Measurements from ENCODE around the gene NCOA5.
"Not testable (repeated sequence)": the region's sequence is repeated elsewhere in the genome, so short reads cannot be mapped to it uniquely, and the experiment has no call there.

Gene NCOA5

GRCh38 chr20:46120136-46120535, 30.4 kb upstream of the NCOA5 start:
- DNase-seq (ENCODE audit: low read depth in 2 of 2), result no peak

- no peak for DNase-seq (ENCODE audit: low read depth in 2 of 2)
Measured at GRCh38 chr20:46119547-46119946, 29.8 kb upstream of the NCOA5 start.

GRCh38 chr20:46119028-46119546, 29.3 kb upstream of the NCOA5 start:
- DNase-seq (ENCODE audit: low read depth in 2 of 2), result no peak

GRCh38 chr20:46118481-46119020, 28.8 kb upstream of the NCOA5 start:
- DNase-seq (ENCODE audit: low read depth in 2 of 2), result no peak

GRCh38 chr20:46117704-46118467, 28.1 kb upstream of the NCOA5 start, which contains the start of gene CD40:
TSS of gene CD40 (plus strand) at chr20:46118314. CDS start at chr20:46118344, 30 bp downstream.
- DNase-seq (ENCODE audit: low read depth in 2 of 2), result peak; percentile 47

- DNase-seq (ENCODE audit: low read depth in 2 of 2), result no peak
Measured at GRCh38 chr20:46114449-46114848, 24.7 kb upstream of the NCOA5 start.

GRCh38 chr20:46113113-46113470, 23.3 kb upstream of the NCOA5 start:
- DNase-seq (ENCODE audit: low read depth in 2 of 2), result no peak

GRCh38 chr20:46112430-46113112, 22.8 kb upstream of the NCOA5 start:
- no peak for DNase-seq (ENCODE audit: low read depth in 2 of 2)

GRCh38 chr20:46111836-46112212, 22.1 kb upstream of the NCOA5 start:
- DNase-seq (ENCODE audit: low read depth in 2 of 2), result no peak

- no peak for DNase-seq (ENCODE audit: low read depth in 2 of 2)
Measured at GRCh38 chr20:46111028-46111835, 21.5 kb upstream of the NCOA5 start.

- DNase-seq (ENCODE audit: low read depth in 2 of 2), result no peak
Measured at GRCh38 chr20:46108976-46109375, 19.2 kb upstream of the NCOA5 start.

GRCh38 chr20:46108435-46108841, 18.7 kb upstream of the NCOA5 start:
- no peak for DNase-seq (ENCODE audit: low read depth in 2 of 2)

GRCh38 chr20:46107061-46107460, 17.3 kb upstream of the NCOA5 start:
- no peak for DNase-seq (ENCODE audit: low read depth in 2 of 2)

- DNase-seq (ENCODE audit: low read depth in 2 of 2), result no peak
Measured at GRCh38 chr20:46104262-46104661, 14.5 kb upstream of the NCOA5 start.

- no peak for DNase-seq (ENCODE audit: low read depth in 2 of 2)
Measured at GRCh38 chr20:46102940-46103339, 13.2 kb upstream of the NCOA5 start.

- no peak for DNase-seq (ENCODE audit: low read depth in 2 of 2)
Measured at GRCh38 chr20:46101957-46102356, 12.2 kb upstream of the NCOA5 start.

- DNase-seq (ENCODE audit: low read depth in 2 of 2), result no peak
Measured at GRCh38 chr20:46100988-46101387, 11.2 kb upstream of the NCOA5 start.

GRCh38 chr20:46100444-46100843, 10.7 kb upstream of the NCOA5 start:
- not testable (repeated sequence) for DNase-seq (ENCODE audit: low read depth in 2 of 2)

- DNase-seq (ENCODE audit: low read depth in 2 of 2), result no peak
Measured at GRCh38 chr20:46099491-46100287, 9.9 kb upstream of the NCOA5 start.

GRCh38 chr20:46093531-46093930, 3.8 kb upstream of the NCOA5 start:
- no peak for DNase-seq (ENCODE audit: low read depth in 2 of 2)
